Activated T-helper 1 cell treated with anti-CD3 and anti-CD28 coated beads, Interleukin-12 subunit alpha, Interleukin-12 subunit beta, Interleukin-2, Interleukin-4 antibody, amounts not matched to agents 30 ng/mL and 10 ng/mL and 1 ng/mL, durations not matched to agents 14 hours and 24 hours and 36 hours (primary cell): ENCODE results near the gene KLHDC8A. TPM values are rescaled to one million over a fixed set of nuclear protein-coding genes. Genes with fewer than 3 reads are reported as not detected.
"Not testable (repeated sequence)": the region's sequence is repeated elsewhere in the genome, so short reads cannot be mapped to it uniquely, and the experiment has no call there.

Experiments
- DNase-seq: peaks from one replicate; pipeline ENCODE4 v3.0.0; 2021; ENCODE audit warnings: low spot score
- H3K27ac Mint-ChIP-seq: one replicate; pipeline ENCODE4 v1.8.0; 2021; ENCODE audit warnings: mild to moderate bottlenecking, mixed read lengths
- H3K27me3 Mint-ChIP-seq: one replicate; pipeline ENCODE4 v1.8.0; 2022; ENCODE audit warnings: mild to moderate bottlenecking, moderate library complexity, mixed read lengths; ENCODE audit not compliant: insufficient read depth
- H3K36me3 Mint-ChIP-seq: one replicate; pipeline ENCODE4 v1.8.0; 2021; ENCODE audit warnings: low read depth, mixed read lengths
- H3K4me1 Mint-ChIP-seq: one replicate; pipeline ENCODE4 v1.8.0; 2021; ENCODE audit warnings: low read depth, mixed read lengths
- H3K4me3 Mint-ChIP-seq: one replicate; pipeline ENCODE4 v1.8.0; 2021; ENCODE audit warnings: mild to moderate bottlenecking, moderate library complexity, mixed read lengths
- H3K9me3 Mint-ChIP-seq: one replicate; pipeline ENCODE4 v1.8.0; 2021; ENCODE audit warnings: mixed read lengths
- intact Hi-C: fragments of 100-400 bp; cut with micrococcal nuclease; formaldehyde crosslinking; loops from one replicate; pipeline ENCODE4 v1.15.1; 2024
- total RNA-seq: library from RNA; stranded (reverse); gene quantifications from 2 replicates; pipeline ENCODE4 v1.2.3, GENCODE V29; 2022

Gene KLHDC8A
- total RNA-seq, 1 donor from 2014 or later, result not detected

DNA sequence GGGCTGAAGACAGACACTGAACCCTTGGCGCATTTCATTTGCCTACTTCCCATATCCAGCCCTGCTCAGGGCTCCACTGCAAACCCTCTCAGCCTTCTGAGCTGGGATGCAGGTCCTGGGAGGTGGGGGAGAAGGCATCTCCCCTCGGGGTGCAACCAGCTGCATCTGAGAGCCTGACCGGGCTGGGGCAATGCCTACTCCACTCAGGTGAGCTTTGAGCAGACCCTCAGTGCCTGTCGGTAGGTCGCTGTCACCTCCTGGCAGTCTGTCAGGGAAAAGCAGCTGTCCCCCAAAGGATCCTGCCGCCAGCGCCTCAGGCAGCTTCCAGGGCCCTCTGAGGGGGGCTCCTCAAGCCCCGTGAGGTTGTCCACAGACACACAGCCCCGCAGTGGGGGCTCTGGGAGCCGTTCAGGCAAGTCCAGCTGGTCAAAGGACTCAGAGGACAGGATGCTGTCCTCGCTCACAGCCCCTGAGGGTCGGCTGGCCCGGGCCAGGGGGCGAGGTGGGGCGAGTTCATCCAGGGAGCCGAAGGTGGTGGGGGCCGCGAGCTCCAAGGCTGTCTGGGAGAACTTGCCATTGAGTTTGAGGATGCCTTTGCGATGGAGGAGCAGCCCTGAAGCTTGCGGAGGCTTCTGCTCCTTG lies 53.4 kb downstream of the KLHDC8A start:
- no peak overlapping the region for H3K27ac Mint-ChIP-seq
- H3K36me3 Mint-ChIP-seq, result peaks cover 44% of the 10 kb centered on the region
- H3K27me3 Mint-ChIP-seq, result peaks cover 5% of the 10 kb centered on the region
- intact Hi-C loops, result no loop called here
- H3K9me3 Mint-ChIP-seq, result no peaks in the 10 kb centered on the region
- no peak overlapping the region for H3K4me3 Mint-ChIP-seq
- peaks cover 25% of the 10 kb centered on the region for H3K4me1 Mint-ChIP-seq
- no peak for DNase-seq

DNA sequence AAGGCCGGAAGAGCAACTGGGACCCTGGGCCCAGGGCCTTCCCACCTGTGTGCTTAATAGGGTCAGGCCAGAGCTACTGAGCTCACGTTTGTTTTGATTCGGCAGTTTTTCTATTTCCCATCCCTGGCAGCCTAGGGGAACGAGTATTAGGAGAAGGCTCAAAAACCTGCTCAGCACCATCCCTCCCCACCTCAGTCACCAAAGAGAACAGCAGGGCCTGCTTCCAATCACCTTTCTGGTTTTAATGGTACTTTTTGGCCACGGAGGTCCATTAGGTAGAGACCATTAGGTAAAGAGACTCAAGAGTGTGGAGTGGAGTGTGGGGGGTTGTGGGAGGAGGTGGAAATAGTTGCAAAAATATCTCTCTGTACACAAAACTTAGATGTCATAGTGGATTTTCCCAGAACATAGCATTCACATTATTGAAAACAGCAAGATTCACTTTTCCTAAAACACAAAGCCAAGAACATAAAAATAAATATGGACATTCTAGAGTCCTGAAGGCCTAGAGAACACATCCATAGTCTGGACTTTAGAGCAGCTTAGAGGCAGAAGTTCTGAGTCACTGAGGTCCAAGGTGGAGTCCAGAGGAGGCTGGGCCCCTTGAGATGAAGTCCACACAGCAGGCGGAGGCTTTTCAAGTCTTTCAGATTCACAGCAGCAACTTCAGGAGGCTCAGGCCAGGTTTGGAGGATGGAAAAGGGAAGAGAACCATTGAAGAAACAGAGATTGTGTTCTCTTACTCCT lies 54.7 kb downstream of the KLHDC8A start:
- intact Hi-C loops, result no loop called here
- peaks cover 39% of the 10 kb centered on the region for H3K4me1 Mint-ChIP-seq
- no peak overlapping the region for H3K27ac Mint-ChIP-seq
- no peaks in the 10 kb centered on the region for H3K9me3 Mint-ChIP-seq
- H3K4me3 Mint-ChIP-seq, result no peak overlapping the region
- peaks cover 31% of the 10 kb centered on the region for H3K36me3 Mint-ChIP-seq
- peaks cover 5% of the 10 kb centered on the region for H3K27me3 Mint-ChIP-seq
- no peak for DNase-seq

DNA sequence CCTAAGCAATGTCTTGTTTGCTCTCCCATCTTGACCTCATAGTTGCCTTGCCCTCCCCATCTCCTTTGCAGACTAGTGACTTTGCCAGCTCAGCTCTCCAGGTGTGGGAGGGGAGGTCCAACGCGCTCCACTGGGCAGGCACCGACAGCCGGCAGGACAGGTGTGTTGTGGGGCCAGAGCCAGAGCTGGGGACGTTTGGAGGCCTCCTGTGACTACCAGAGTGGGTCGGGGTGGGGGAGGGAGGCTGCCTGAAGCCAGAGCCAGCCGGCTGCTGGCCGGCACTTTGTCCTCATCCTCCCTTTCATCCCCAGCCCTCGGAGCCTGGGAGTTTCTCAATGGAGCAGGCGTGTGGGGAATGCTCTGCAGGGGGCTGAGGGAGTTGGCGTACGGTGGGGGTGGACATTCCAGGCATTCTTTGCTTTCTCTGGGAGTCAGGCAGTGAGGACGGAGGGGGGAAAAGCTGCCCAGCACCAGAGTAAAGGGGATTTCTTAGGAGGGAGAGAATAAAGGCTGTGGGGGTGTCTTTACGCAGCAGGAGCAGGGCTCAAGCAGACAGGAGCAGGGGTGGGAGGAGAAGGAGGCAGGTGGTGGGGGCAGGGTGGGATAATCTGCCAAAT lies 55.4 kb downstream of the KLHDC8A start:
- DNase-seq, result no peak
- Mint-ChIP-seq H3K27ac (no peak overlapping the region), H3K27me3 (peaks cover 6% of the 10 kb centered on the region), H3K4me1 (peaks cover 46% of the 10 kb centered on the region), H3K4me3 (no peak overlapping the region), H3K9me3 (no peaks in the 10 kb centered on the region), H3K36me3 (peaks cover 24% of the 10 kb centered on the region)
- intact Hi-C loops, result no loop called here

DNA sequence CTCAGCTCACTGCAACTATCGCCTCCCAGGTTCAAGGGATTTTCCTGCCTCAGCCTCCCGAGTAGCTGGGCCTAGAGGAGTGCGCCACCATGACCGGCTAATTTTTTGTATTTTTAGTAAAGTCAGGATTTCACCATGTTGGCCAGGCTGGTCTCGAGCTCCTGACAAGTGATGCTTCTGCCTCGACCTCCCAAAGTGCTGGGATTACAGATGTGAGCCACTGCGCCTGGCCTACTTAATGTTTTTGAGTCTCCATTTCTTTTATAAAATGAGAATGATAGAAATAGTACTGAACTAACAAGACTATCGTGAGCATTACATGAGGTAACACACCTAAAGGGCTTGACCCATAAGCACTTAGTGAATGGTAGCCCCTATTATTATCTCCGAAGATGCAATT lies 56.6 kb downstream of the KLHDC8A start:
- Mint-ChIP-seq H3K4me1 (peaks cover 41% of the 10 kb centered on the region), H3K4me3 (no peak overlapping the region), H3K27ac (no peak overlapping the region), H3K9me3 (no peaks in the 10 kb centered on the region), H3K27me3 (peaks cover 9% of the 10 kb centered on the region), H3K36me3 (peaks cover 16% of the 10 kb centered on the region)
- intact Hi-C loops, result no loop called here
- no peak for DNase-seq

DNA sequence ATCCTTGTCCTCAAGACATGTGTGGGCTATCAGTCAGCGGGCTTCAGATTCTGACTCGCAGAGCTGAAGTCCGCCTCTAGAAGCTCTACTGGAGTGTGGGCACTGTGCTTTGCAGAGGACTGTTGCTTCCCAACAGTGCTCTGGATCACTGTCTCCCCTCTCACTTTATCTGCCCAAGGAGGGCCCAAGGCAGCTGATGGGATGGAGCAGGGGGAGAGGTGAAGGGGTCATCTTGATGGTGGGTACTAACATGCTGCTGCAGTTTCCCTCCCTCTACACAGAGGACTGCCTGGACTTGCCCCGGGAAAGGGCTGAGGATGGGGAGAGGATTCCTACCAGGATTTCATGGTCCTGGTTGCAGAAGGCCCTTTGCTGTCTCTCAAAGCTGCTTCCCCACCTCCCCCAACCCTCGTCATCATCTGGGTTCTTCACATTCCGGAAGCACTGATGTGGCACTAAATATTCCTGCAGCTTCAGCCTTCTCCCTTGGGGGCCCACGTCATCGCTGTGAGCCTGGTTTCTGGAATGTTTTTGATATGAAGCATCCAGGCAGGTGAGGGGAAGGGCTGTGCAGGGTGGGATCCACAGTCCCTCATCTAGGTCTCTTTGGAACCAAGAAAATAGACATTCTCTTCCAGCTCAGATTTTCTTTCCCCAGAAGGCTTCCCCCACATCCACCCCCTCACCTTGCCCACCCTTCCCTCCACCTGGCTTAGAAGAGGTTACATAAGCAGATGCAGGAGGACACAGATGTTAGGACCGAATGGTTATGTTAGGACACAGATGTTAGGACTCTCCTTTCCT lies 58.3 kb downstream of the KLHDC8A start:
- peaks cover 12% of the 10 kb centered on the region for H3K27me3 Mint-ChIP-seq
- no peak overlapping the region for H3K4me3 Mint-ChIP-seq
- DNase-seq, result no peak
- H3K27ac Mint-ChIP-seq, result no peak overlapping the region
- intact Hi-C loops, result no loop called here
- H3K4me1 Mint-ChIP-seq, result peaks cover 48% of the 10 kb centered on the region
- H3K9me3 Mint-ChIP-seq, result no peaks in the 10 kb centered on the region
- H3K36me3 Mint-ChIP-seq, result peaks cover 9% of the 10 kb centered on the region

DNA sequence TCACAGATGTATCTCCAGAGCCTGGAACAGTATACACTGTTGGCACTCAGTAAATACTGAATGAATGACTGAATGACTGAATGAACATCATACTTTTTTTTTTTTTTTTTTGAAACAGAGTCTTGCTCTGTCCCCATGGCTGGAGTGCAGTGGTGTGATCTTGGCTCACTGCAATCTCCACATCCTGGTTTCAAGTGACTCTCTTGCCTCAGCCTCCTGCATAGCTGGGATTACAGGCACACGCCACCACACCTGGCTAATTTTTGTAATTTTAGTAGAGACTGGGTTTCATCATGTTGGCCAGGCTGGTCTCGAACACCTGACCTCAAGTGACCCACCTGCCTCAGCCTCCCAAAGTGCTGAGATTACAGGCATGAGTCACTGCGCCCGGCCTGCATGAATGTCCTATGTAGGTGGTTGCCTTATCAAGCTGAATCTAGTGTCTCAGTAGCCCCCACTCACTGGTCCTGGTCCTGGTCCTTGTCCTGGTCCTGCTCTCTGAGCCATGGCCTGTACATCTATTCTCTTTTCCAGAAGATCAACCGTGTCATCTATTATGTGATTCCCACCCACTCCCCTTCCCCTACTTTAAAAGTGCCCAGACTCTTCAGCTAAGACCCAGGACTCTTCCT lies 59.1 kb downstream of the KLHDC8A start:
- H3K4me3 Mint-ChIP-seq, DNase-seq, H3K36me3 Mint-ChIP-seq, H3K27ac Mint-ChIP-seq, H3K9me3 Mint-ChIP-seq, intact Hi-C loops: not testable (repeated sequence)
- Mint-ChIP-seq H3K4me1 (peaks cover 52% of the 10 kb centered on the region), H3K27me3 (peaks cover 13% of the 10 kb centered on the region)

DNA sequence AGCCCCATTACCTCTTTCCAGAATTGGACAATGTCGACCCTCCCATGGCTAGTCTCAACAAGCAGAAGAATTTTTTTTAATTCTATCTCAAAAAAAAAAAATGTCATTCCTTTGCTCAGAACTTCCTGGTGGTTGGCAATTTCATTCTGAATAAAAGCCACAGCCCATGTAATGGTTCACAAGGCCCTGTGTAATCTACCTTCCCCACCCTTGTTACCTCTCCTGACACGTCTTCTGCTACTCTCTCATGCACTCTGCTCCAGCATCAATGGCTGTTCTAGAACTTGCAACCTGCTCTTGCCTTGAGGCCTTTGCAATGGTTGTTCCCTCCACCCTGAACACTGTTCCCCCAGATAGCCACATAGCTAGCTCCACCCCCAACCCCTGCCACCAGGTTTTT lies 60.6 kb downstream of the KLHDC8A start:
- Mint-ChIP-seq H3K4me1 (peaks cover 52% of the 10 kb centered on the region), H3K27me3 (peaks cover 12% of the 10 kb centered on the region), H3K4me3 (no peak overlapping the region), H3K36me3 (peaks cover 3% of the 10 kb centered on the region), H3K27ac (no peak overlapping the region), H3K9me3 (no peaks in the 10 kb centered on the region)
- no peak for DNase-seq
- intact Hi-C loops, result no loop called here

DNA sequence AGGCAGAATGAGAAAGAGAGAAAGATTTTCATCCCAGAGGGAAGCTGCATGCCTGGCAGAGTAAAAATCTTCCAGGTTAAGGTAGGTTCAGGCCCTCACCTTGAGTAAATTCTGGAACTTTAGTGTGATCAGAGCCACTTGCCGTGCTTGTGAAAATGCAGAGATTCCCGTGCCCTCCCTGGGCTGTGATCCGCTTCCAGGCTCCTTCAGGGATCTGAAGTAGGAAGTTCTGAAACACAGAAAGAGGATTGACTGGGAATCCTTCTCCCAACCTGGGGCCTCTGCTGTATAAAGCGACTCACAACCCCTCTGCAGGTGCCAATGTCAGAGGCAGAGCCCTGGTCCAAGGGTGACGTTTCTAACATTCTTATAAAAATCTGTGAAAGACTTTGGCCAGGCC lies 61.8 kb downstream of the KLHDC8A start:
- H3K36me3 Mint-ChIP-seq, result no peaks in the 10 kb centered on the region
- no peak overlapping the region for H3K27ac Mint-ChIP-seq
- H3K4me1 Mint-ChIP-seq, result peaks cover 52% of the 10 kb centered on the region
- no peak for DNase-seq
- no peaks in the 10 kb centered on the region for H3K9me3 Mint-ChIP-seq
- H3K4me3 Mint-ChIP-seq, result no peak overlapping the region
- intact Hi-C loops, result no loop called here
- H3K27me3 Mint-ChIP-seq, result peaks cover 11% of the 10 kb centered on the region

DNA sequence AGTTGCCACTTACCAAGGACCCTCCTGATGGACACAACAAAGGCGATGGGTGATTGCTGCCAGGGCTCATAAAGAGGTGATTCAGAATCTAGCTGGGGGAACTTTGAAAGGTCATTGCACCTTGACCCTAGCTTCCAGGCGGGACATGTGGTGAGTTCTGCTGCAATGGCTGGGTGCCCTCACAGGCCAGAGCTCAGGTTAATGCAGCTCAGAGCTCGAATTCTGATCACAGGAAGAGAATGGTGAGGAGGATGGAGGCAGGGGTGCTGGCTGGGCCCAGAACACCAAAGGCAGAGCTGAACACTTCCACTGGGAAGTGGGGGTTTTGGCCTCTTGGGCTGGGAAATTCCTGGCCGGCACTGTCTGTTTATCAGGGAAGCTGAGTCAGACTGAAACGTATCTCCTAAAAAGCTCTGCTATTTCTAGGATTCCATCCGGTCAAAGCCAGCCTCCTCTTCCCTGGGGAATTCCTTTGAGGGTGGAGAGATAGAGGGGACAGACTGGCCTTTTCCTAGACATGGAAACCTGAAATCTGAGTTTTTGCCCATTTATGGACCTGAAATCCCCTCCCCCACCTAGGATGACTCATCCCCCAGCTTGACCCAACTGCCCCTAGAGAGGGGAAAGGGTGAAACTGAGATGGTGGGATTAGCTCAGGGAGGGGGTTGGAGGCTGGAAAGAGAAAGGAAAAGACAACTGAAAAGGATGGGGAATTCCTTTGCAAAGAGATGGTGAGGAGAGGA lies 62.4 kb downstream of the KLHDC8A start:
- Mint-ChIP-seq H3K27me3 (peaks cover 8% of the 10 kb centered on the region), H3K9me3 (no peaks in the 10 kb centered on the region), H3K36me3 (no peaks in the 10 kb centered on the region), H3K27ac (peak overlapping the region; percentile 11), H3K4me1 (peaks cover 52% of the 10 kb centered on the region), H3K4me3 (no peak overlapping the region)
- DNase-seq, result no peak
- intact Hi-C loops, result no loop called here

DNA sequence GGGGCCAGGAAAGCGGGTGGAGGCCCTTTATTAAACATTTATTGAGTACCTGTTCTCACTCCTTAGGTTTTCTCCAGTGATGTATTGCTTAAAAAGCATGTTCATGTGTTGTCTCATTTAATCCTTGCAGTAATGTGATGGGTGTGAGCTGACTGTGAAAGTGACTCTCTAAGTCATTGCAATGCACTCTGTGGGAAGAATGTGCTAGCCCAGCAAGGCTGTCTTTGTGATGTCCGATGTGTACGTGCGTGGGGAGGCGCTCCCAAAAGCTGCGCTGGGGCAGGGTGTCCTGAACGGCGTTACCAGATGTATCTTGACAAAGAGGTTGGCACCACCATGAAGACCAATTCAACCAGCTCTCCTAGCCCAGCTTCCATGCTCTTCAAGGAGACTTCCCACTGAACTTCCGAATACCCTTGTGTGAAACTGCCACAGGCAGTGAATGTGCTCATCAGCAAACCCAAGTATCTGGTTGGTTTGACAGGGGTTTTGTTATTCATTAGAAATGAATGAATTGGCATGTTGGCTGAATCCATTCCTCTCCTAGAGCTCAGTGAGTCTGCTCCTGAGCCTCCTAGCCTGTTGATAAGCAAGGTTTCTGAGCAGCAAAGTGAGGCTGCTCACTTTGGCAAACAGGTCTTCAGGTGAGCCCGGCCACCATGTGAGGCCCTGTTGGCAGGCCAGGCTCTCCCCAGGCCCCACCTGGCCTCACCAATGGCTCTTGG lies 63.2 kb downstream of the KLHDC8A start:
- intact Hi-C loops, result no loop called here
- Mint-ChIP-seq H3K4me1 (peaks cover 49% of the 10 kb centered on the region), H3K9me3 (no peaks in the 10 kb centered on the region), H3K27ac (no peak overlapping the region), H3K4me3 (no peak overlapping the region), H3K27me3 (peaks cover 8% of the 10 kb centered on the region), H3K36me3 (no peaks in the 10 kb centered on the region)
- DNase-seq, result no peak

DNA sequence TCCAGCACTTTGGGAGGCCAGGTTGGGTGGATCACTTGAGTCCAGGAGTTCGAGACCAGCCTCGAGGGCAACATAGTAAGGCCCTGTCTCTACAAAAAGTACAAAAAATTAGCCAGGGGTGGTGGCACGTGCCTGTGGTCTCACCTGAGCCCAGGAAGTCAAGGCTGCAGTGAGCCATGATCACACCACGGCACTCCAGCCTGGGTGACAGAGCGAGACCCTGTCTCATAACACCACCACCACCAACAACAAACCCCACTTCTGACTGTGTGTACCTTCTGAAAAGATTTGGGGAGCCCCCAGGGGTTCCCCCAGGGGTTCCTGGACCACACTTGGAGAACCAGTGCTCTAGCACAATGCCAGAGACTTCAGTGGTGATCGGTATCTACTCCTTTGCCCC lies 65.1 kb downstream of the KLHDC8A start:
- H3K4me1 Mint-ChIP-seq, result peaks cover 49% of the 10 kb centered on the region

More for the DNA sequence above, 65.1 kb downstream of the KLHDC8A start:
- DNase-seq, result no peak
- Mint-ChIP-seq H3K4me3 (no peak overlapping the region), H3K36me3 (no peaks in the 10 kb centered on the region), H3K27ac (no peak overlapping the region), H3K9me3 (no peaks in the 10 kb centered on the region), H3K27me3 (peaks cover 8% of the 10 kb centered on the region)
- intact Hi-C loops, result no loop called here
